GM10248 (cell line): ENCODE measurements around the gene PAQR5.

Experiments used
- CTCF ChIA-PET: fragments of 300-600 bp; sonication (Branson Sonifier 250); formaldehyde crosslinking; extraction: SDS; loops from one replicate; lab custom pipeline; 2021; ENCODE audit warnings: antibody characterized with exemption; lab: Yijun Ruan, JAX
- POLR2A ChIA-PET: fragments of 350-650 bp; sonication (Branson Sonifier 250); formaldehyde crosslinking; extraction: SDS; loops from one replicate; lab custom pipeline; 2020; ENCODE audit warnings: antibody characterized with exemption; lab: Yijun Ruan, JAX
- DNase-seq: peaks from one replicate; pipeline ENCODE4 v3.0.0; 2012; ENCODE audit errors: extremely low spot score
- CTCF ChIP-seq: IDR thresholded peaks from 2 replicates; pipeline ENCODE4 v1.5.1; 2012; ENCODE audit warnings: mild to moderate bottlenecking, low read depth; ENCODE audit errors: extremely low read depth, missing control alignments, control extremely low read depth

PAQR5 gene

GRCh38 chr15:69386284-69386683 is 87.6 kb downstream of the PAQR5 start:
- ChIA-PET CTCF (no interaction called here), POLR2A (no interaction called here)
- DNase-seq = no peak
- TF ChIP-seq CTCF = no peak

GRCh38 chr15:69388260-69388705 is 89.6 kb downstream of the PAQR5 start:
- POLR2A ChIA-PET = no interaction called here
- CTCF ChIA-PET = interaction anchor here (1.0 kb wide), 1 partner anchor 17 kb away, joined by 4 read pairs; no protein-coding TSS in a partner anchor
- no peak for TF ChIP-seq CTCF
- no peak for DNase-seq

GRCh38 chr15:69389426-69389825 is 90.7 kb downstream of the PAQR5 start:
- ChIA-PET POLR2A (no interaction called here), CTCF (interaction anchor here (2.4 kb wide), 1 partner anchor 330 kb away, joined by 6 read pairs; no protein-coding TSS in a partner anchor)
- no peak for TF ChIP-seq CTCF
- no peak for DNase-seq

GRCh38 chr15:69390575-69390974 is 91.9 kb downstream of the PAQR5 start:
- ChIA-PET POLR2A (no interaction called here), CTCF (interaction anchor here (2.4 kb wide), 1 partner anchor 331 kb away, joined by 6 read pairs; no protein-coding TSS in a partner anchor)
- no peak for TF ChIP-seq CTCF
- DNase-seq = no peak

- TF ChIP-seq CTCF = no peak
- ChIA-PET POLR2A (interaction anchor here (1.5 kb wide), 1 partner anchor 61 kb away, joined by 3 read pairs; the partner anchor contains the start of gene RPLP1), CTCF (interaction anchor here (1.4 to 2.4 kb wide), 2 partner anchors 10 to 332 kb away, joined by 5 to 6 read pairs; no protein-coding TSS in a partner anchor)
- no peak for DNase-seq
Measured at GRCh38 chr15:69391046-69391757, 92.5 kb downstream of the PAQR5 start.

- no peak for DNase-seq
- no peak for TF ChIP-seq CTCF
- ChIA-PET CTCF (interaction anchor here (1.4 to 6.6 kb wide), 2 partner anchors 11 to 334 kb away, joined by 5 to 46 read pairs; no protein-coding TSS in a partner anchor), POLR2A (interaction anchor here (1.5 kb wide), 1 partner anchor 60 kb away, joined by 3 read pairs; the partner anchor contains the start of gene RPLP1)
Measured at GRCh38 chr15:69392352-69392751, 93.6 kb downstream of the PAQR5 start.
